GM10248 (cell line): ENCODE measurements around the gene TUT7.

Experiments used
- CTCF ChIA-PET: fragments of 300-600 bp; sonication (Branson Sonifier 250); formaldehyde crosslinking; extraction: SDS; loops from one replicate; lab custom pipeline; 2021; ENCODE audit warnings: antibody characterized with exemption; lab: Yijun Ruan, JAX
- POLR2A ChIA-PET: fragments of 350-650 bp; sonication (Branson Sonifier 250); formaldehyde crosslinking; extraction: SDS; loops from one replicate; lab custom pipeline; 2020; ENCODE audit warnings: antibody characterized with exemption; lab: Yijun Ruan, JAX
- DNase-seq: peaks from one replicate; pipeline ENCODE4 v3.0.0; 2012; ENCODE audit errors: extremely low spot score
- CTCF ChIP-seq: IDR thresholded peaks from 2 replicates; pipeline ENCODE4 v1.5.1; 2012; ENCODE audit warnings: mild to moderate bottlenecking, low read depth; ENCODE audit errors: extremely low read depth, missing control alignments, control extremely low read depth

The TUT7 gene

GRCh38 chr9:86356871-86357866 is 3.0 kb upstream of the TUT7 start:
- TF ChIP-seq CTCF = no peak
- CTCF ChIA-PET = no interaction called here
- DNase-seq = no peak
- POLR2A ChIA-PET = no interaction called here

DNA sequence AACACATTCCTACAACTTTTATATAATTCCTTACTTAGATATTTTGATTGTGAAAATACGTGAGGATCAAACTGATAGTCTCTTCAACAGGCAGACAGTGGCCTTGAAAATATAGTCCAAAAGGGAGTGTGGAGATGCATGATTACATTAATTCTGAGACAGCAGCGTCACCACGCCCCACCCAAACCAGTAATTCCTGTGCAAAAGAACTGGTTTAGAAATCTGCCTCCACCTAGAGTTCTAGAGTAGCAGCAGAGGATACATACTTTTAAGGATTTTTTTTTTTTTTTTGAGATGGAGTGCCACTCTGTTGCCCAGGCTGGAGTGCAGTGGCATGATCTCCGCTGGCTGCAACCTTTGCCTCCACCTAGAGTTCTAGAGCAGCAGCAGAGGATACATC is 1.6 kb upstream of the TUT7 start:
- no peak for TF ChIP-seq CTCF
- ChIA-PET POLR2A (no interaction called here), CTCF (no interaction called here)
- no peak for DNase-seq

- no peak for DNase-seq
- ChIA-PET CTCF (no interaction called here), POLR2A (no interaction called here)
- no peak for TF ChIP-seq CTCF
Observed at GRCh38 chr9:86354818-86355309, 654 bp upstream of the TUT7 start.

- ChIA-PET POLR2A (no interaction called here), CTCF (no interaction called here)
- DNase-seq = no peak
- no peak for TF ChIP-seq CTCF
Observed at GRCh38 chr9:86353655-86354010, 577 bp downstream of the TUT7 start.

DNA sequence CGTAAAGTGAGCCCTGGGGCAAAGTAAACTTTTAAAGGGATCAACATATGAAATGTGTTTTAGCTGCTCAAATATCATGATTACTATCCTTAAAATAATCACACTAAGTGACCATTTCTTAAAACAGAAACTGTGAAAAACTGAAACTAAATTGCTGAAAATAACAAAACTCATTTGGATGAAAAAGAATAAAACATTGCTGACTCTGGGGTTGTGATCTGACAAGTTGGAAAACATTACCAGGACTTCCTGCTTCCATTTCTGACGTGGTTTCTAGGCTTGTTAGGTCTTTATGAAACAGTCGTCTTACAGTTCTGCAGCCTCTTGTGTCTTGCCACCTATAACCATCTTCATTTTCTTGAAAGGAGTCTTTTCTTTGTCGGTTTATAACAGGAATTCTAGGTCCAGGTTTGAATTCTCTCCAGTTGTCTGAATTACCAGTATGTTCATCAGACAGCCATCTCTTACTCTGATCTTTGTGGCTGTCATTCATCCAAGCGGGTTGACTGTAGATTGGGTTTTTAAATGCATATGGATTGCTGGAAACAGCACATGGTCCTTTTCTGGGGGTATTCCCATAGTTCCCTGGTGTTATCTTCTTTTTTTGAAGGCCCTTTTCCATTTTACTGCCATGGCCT is 1.7 kb downstream of the TUT7 start:
- ChIA-PET CTCF (no interaction called here), POLR2A (no interaction called here)
- no peak for DNase-seq
- no peak for TF ChIP-seq CTCF

DNA sequence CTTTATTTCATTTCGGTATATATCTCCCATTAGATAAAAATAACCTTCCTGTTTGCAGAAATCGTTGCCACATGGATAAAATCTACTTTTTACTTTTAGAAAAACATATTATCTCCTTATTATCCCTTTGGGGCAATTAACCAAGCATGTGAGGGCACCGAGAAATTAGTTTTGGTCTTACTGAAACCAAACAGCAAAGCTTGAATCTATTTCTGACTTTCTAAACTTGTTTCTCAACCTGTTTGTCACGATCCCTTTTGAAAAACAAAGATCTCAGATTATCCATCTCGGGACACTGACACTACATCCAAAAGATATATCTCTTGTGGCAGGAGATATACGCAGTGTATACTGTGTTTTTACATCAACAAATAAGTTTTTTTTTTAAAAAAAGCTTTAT is 2.3 kb downstream of the TUT7 start:
- no peak for TF ChIP-seq CTCF
- ChIA-PET POLR2A (no interaction called here), CTCF (no interaction called here)
- DNase-seq = no peak
